H9 (cell line): ENCODE data around the gene SLC9A4. TPM values are rescaled to one million over a fixed set of nuclear protein-coding genes. Genes with fewer than 3 reads are reported as not detected.

Experiments
- DNase-seq: peaks from one replicate; pipeline ENCODE4 v3.0.0-alpha.2; 2017
- H2AFZ ChIP-seq: one replicate; pipeline ENCODE4 v1.6.1; 2013; ENCODE audit warnings: mild to moderate bottlenecking, low read length, control low read depth, moderate library complexity
- H2AK5ac ChIP-seq: 2 replicates; pipeline ENCODE4 v1.6.1; 2013; ENCODE audit warnings: low read length, control low read depth, mixed read lengths; ENCODE audit not compliant: insufficient read length
- H2BK120ac ChIP-seq: one replicate; pipeline ENCODE4 v1.6.1; 2013; ENCODE audit warnings: low read depth, mild to moderate bottlenecking, low read length, control low read depth, inconsistent platforms; ENCODE audit not compliant: poor library complexity, severe bottlenecking
- H2BK12ac ChIP-seq: 2 replicates; pipeline ENCODE4 v1.6.1; 2013; ENCODE audit warnings: low read length, control low read depth, mixed read lengths, low read depth; ENCODE audit not compliant: insufficient read length
- H2BK15ac ChIP-seq: 2 replicates; pipeline ENCODE4 v1.6.1; 2013; ENCODE audit warnings: low read depth, low read length, control low read depth
- H2BK20ac ChIP-seq: one replicate; pipeline ENCODE4 v1.6.1; 2013; ENCODE audit warnings: low read depth, mild to moderate bottlenecking, low read length, control low read depth, inconsistent platforms; ENCODE audit not compliant: poor library complexity, severe bottlenecking
- H2BK5ac ChIP-seq: 2 replicates; pipeline ENCODE4 v1.6.1; 2013; ENCODE audit warnings: low read length, control low read depth, mixed read lengths; ENCODE audit not compliant: insufficient read length
- H3K14ac ChIP-seq: 2 replicates; pipeline ENCODE4 v1.6.1; 2013; ENCODE audit warnings: low read length, control low read depth; ENCODE audit not compliant: insufficient read depth
- H3K18ac ChIP-seq: 2 replicates; pipeline ENCODE4 v1.6.1; 2013; ENCODE audit warnings: low read depth, mild to moderate bottlenecking, mixed read lengths, low read length, control low read depth; ENCODE audit not compliant: insufficient read length
- H3K23ac ChIP-seq: 2 replicates; pipeline ENCODE4 v1.6.1; 2013; ENCODE audit warnings: low read length, control low read depth, mixed read lengths, low read depth; ENCODE audit not compliant: insufficient read length
- H3K23me2 ChIP-seq: 2 replicates; pipeline ENCODE4 v1.6.1; 2013; ENCODE audit warnings: low read depth, mild to moderate bottlenecking, mixed read lengths, low read length, control low read depth; ENCODE audit not compliant: insufficient read length, poor library complexity, severe bottlenecking
- H3K27ac ChIP-seq: 2 replicates; pipeline ENCODE4 v1.5.1; 2013; ENCODE audit warnings: low read length, control low read depth, mixed read lengths, low read depth; ENCODE audit not compliant: insufficient read length
- H3K27me3 ChIP-seq: 2 replicates; pipeline ENCODE4 v1.6.1; 2013; ENCODE audit warnings: low read length, control low read depth, inconsistent platforms; ENCODE audit not compliant: insufficient read depth
- H3K4ac ChIP-seq: 2 replicates; pipeline ENCODE4 v1.6.1; 2013; ENCODE audit warnings: low read depth, mild to moderate bottlenecking, control low read depth, inconsistent platforms, low read length, moderate library complexity
- H3K4me1 ChIP-seq: 2 replicates; pipeline ENCODE4 v1.6.1; 2013; ENCODE audit warnings: low read length, control low read depth, inconsistent platforms; ENCODE audit not compliant: insufficient read depth
- H3K4me2 ChIP-seq: 2 replicates; pipeline ENCODE4 v1.6.1; 2013; ENCODE audit warnings: low read length, control low read depth, mixed read lengths; ENCODE audit not compliant: insufficient read length, insufficient read depth
- H3K56ac ChIP-seq: 2 replicates; pipeline ENCODE4 v1.6.1; 2013; ENCODE audit warnings: low read depth, mild to moderate bottlenecking, mixed read lengths, low read length, control low read depth; ENCODE audit not compliant: insufficient read length
- H3K79me1 ChIP-seq: 2 replicates; pipeline ENCODE4 v1.6.1; 2013; ENCODE audit warnings: low read depth, mild to moderate bottlenecking, moderate library complexity, low read length, control low read depth, inconsistent platforms; ENCODE audit not compliant: insufficient read depth, poor library complexity, severe bottlenecking
- H3K79me2 ChIP-seq: 2 replicates; pipeline ENCODE4 v1.6.1; 2013; ENCODE audit warnings: low read length, control low read depth, inconsistent platforms; ENCODE audit not compliant: insufficient read depth
- H3K9ac ChIP-seq: 2 replicates; pipeline ENCODE4 v1.6.1; 2013; ENCODE audit warnings: low read length, control low read depth, mixed read lengths; ENCODE audit not compliant: insufficient read length; ENCODE audit errors: extremely low read depth
- H3K9me3 ChIP-seq: one replicate; pipeline ENCODE4 v1.6.1; 2013; ENCODE audit warnings: low read depth, low read length, inconsistent platforms; ENCODE audit not compliant: control insufficient read depth
- H3T11ph ChIP-seq: one replicate; pipeline ENCODE4 v1.6.1; 2013; ENCODE audit warnings: mild to moderate bottlenecking, low read length, control low read depth, inconsistent platforms
- H4K20me1 ChIP-seq: one replicate; pipeline ENCODE4 v1.6.1; 2013; ENCODE audit not compliant: control insufficient read depth, insufficient read length, insufficient read depth
- H4K5ac ChIP-seq: 2 replicates; pipeline ENCODE4 v1.6.1; 2013; ENCODE audit warnings: low read depth, mild to moderate bottlenecking, mixed read lengths, low read length, control low read depth; ENCODE audit not compliant: insufficient read length
- H4K8ac ChIP-seq: replicated peaks from 2 replicates; pipeline ENCODE4 v1.6.1; 2013; ENCODE audit warnings: low read length, control low read depth, mixed read lengths, low read depth; ENCODE audit not compliant: insufficient read length
- H4K91ac ChIP-seq: 2 replicates; pipeline ENCODE4 v1.6.1; 2013; ENCODE audit warnings: low read depth, mild to moderate bottlenecking, moderate library complexity, mixed read lengths, low read length, control low read depth; ENCODE audit not compliant: insufficient read length
- H3K27ac Mint-ChIP-seq, 3 experiments: 2 replicates in 2 of 3; 3 replicates in 1 of 3; pipeline ENCODE4 v1.8.0; 2020 to 2021; ENCODE audit warnings: mixed read lengths in 3 of 3, mild to moderate bottlenecking in 1 of 3, moderate library complexity in 1 of 3
- H3K27me3 Mint-ChIP-seq: 2 replicates; pipeline ENCODE4 v1.8.0; 2021; ENCODE audit warnings: low read depth, mild to moderate bottlenecking, moderate library complexity, mixed read lengths
- H3K36me3 Mint-ChIP-seq, 3 experiments: 2 replicates in 2 of 3; 3 replicates in 1 of 3; pipeline ENCODE4 v1.8.0; 2020 to 2021; ENCODE audit warnings: low read depth in 3 of 3, mixed read lengths in 3 of 3; ENCODE audit not compliant: insufficient read depth in 1 of 3
- H3K4me1 Mint-ChIP-seq, 2 experiments: 2 replicates each; pipeline ENCODE4 v1.8.0; 2020; ENCODE audit warnings: mixed read lengths in 2 of 2
- H3K4me3 Mint-ChIP-seq, 2 experiments: 2 replicates in 1 of 2; 3 replicates in 1 of 2; pipeline ENCODE4 v1.8.0; 2020 to 2021; ENCODE audit warnings: mild to moderate bottlenecking in 2 of 2, mixed read lengths in 2 of 2, moderate library complexity in 1 of 2
- H3K9me3 Mint-ChIP-seq, 2 experiments: 2 replicates in 1 of 2; 3 replicates in 1 of 2; pipeline ENCODE4 v1.8.0; 2020; ENCODE audit warnings: mild to moderate bottlenecking in 2 of 2, mixed read lengths in 2 of 2, moderate library complexity in 1 of 2
- CTCF ChIP-seq: fragments of 200-600 bp; sonication (generic); conservative IDR thresholded peaks from 3 replicates; pipeline ENCODE4 v1.8.0; 2021; ENCODE audit warnings: antibody characterized with exemption, mild to moderate bottlenecking
- total RNA-seq: library from RNA; stranded (reverse); gene quantifications from 2 replicates; pipeline ENCODE4 v1.2.1, GENCODE V29; 2021

SLC9A4 gene
- total RNA-seq, 1 experiment from 2014 or later, result not detected

- no peaks in the 10 kb centered on the region for H3K79me2 ChIP-seq
- no peak overlapping the region for H3K14ac ChIP-seq
- no peaks in the 10 kb centered on the region for H3K23me2 ChIP-seq
- no peak overlapping the region for H3K56ac ChIP-seq
- H2BK12ac ChIP-seq, result no peak overlapping the region
- no peak for TF ChIP-seq CTCF
- Mint-ChIP-seq H3K9me3 (no peaks in the 10 kb centered on the region), H3K36me3 (no peaks in the 10 kb centered on the region), H3K27ac (no peak overlapping the region), H3K4me1 (no peaks in the 10 kb centered on the region), H3K27me3 (no peaks in the 10 kb centered on the region; the same call in none of the 2 replicates), H3K4me3 (no peak overlapping the region)
- no peaks in the 10 kb centered on the region for H3K79me1 ChIP-seq
- H2BK20ac ChIP-seq, result no peak overlapping the region
- H3K9me3 ChIP-seq, result no peaks in the 10 kb centered on the region
- H3K4ac ChIP-seq, result no peak overlapping the region
- H3K27ac ChIP-seq, result no peak overlapping the region
- H2AFZ ChIP-seq, result no peak overlapping the region
- no peak overlapping the region for H2BK120ac ChIP-seq
- H2BK5ac ChIP-seq, result no peak overlapping the region
- no peak for DNase-seq
- H3K23ac ChIP-seq, result no peak overlapping the region
- no peaks in the 10 kb centered on the region for H3K27me3 ChIP-seq
- H3K4me2 ChIP-seq, result no peak overlapping the region
- H2BK15ac ChIP-seq, result no peak overlapping the region
- H4K20me1 ChIP-seq, result no peaks in the 10 kb centered on the region
- H3K4me1 ChIP-seq, result no peaks in the 10 kb centered on the region
- H3K18ac ChIP-seq, result no peak overlapping the region
- no peak overlapping the region for H3T11ph ChIP-seq
- H4K5ac ChIP-seq, result no peak overlapping the region
- H3K9ac ChIP-seq, result no peak overlapping the region
- H4K91ac ChIP-seq, result no peak overlapping the region
- no peak overlapping the region for H2AK5ac ChIP-seq
- no peak overlapping the region for H4K8ac ChIP-seq
Measured at GRCh38 chr2:102527086-102527485, 54.1 kb downstream of the SLC9A4 start.
